GM19467 (cell line): ENCODE data around the gene PHKB.
A peak's percentile ranks its signal among the peaks of the same experiment; 100 is the strongest.

Source experiments
- ATAC-seq: cut with Tn5 transposase; IDR thresholded peaks from one replicate; pipeline ENCODE4 v1.9.1; 2021; ENCODE audit warnings: mild to moderate bottlenecking, moderate library complexity; ENCODE audit not compliant: unreplicated experiment

PHKB gene

GRCh38 chr16:47565454-47565853 is 104.3 kb downstream of the PHKB start:
- ATAC-seq, result no peak

- ATAC-seq, result no peak
Observed at GRCh38 chr16:47567321-47567720, 106.2 kb downstream of the PHKB start.

- ATAC-seq, result no peak
Observed at GRCh38 chr16:47568351-47568750, 107.2 kb downstream of the PHKB start.

- ATAC-seq, result no peak
Observed at GRCh38 chr16:47571049-47571448, 109.9 kb downstream of the PHKB start.

- ATAC-seq, result no peak
Observed at GRCh38 chr16:47571711-47572110, 110.6 kb downstream of the PHKB start.

GRCh38 chr16:47574091-47575054 is 113.2 kb downstream of the PHKB start:
- no peak for ATAC-seq

- no peak for ATAC-seq
Observed at GRCh38 chr16:47577029-47577428, 115.9 kb downstream of the PHKB start.

- ATAC-seq, result no peak
Observed at GRCh38 chr16:47578033-47578432, 116.9 kb downstream of the PHKB start.

- no peak for ATAC-seq
Observed at GRCh38 chr16:47578573-47578972, 117.4 kb downstream of the PHKB start.

GRCh38 chr16:47581114-47581513 is 120.0 kb downstream of the PHKB start:
- ATAC-seq, result no peak

- ATAC-seq, result no peak
Observed at GRCh38 chr16:47584464-47585225, 123.5 kb downstream of the PHKB start.

GRCh38 chr16:47586121-47586520 is 125.0 kb downstream of the PHKB start:
- ATAC-seq, result no peak

GRCh38 chr16:47590472-47590871 is 129.3 kb downstream of the PHKB start:
- ATAC-seq, result no peak

- ATAC-seq, result no peak
Observed at GRCh38 chr16:47592232-47592631, 131.1 kb downstream of the PHKB start.

- peak; percentile 61 for ATAC-seq
Observed at GRCh38 chr16:47599512-47599911, 138.4 kb downstream of the PHKB start.

- ATAC-seq, result peak; percentile 39
Observed at GRCh38 chr16:47600376-47600775, 139.2 kb downstream of the PHKB start.

GRCh38 chr16:47604306-47604705 is 143.2 kb downstream of the PHKB start:
- ATAC-seq, result no peak

GRCh38 chr16:47611042-47611441 is 149.9 kb downstream of the PHKB start:
- ATAC-seq, result no peak

GRCh38 chr16:47611848-47612493 is 150.8 kb downstream of the PHKB start:
- ATAC-seq, result no peak

- ATAC-seq, result no peak
Observed at GRCh38 chr16:47612711-47613110, 151.6 kb downstream of the PHKB start.

- ATAC-seq, result no peak
Observed at GRCh38 chr16:47613251-47613650, 152.1 kb downstream of the PHKB start.
